Measurements from ENCODE around the gene GATA5. TPM values are rescaled to one million over a fixed set of nuclear protein-coding genes. Genes with fewer than 3 reads are reported as not detected.

The GATA5 gene
- total and polyA plus RNA-seq, 10 of the 15 experiments (the other 5 are each of a cell fraction or from before 2014, with no cell fraction given): not detected

GRCh38 chr20:62446888-62447869 is 28.6 kb downstream of the GATA5 start (continued):
- TF ChIP-seq BCL3 (IDR thresholded peaks at IDR 0.05; ENCODE audit: borderline replicate concordance, insufficient read depth, low read depth, low read length, poor library complexity, severe bottlenecking) (no peak), PBX3 (IDR thresholded peaks at IDR 0.05; ENCODE audit: insufficient replicate concordance, low read depth, low read length) (no peak), E2F4 (IDR thresholded peaks at IDR 0.05; ENCODE audit: low read depth, low read length) (no peak), BCL11A (IDR thresholded peaks at IDR 0.05; ENCODE audit: low read depth, low read length) (no peak), HDAC6 (IDR thresholded peaks at IDR 0.05; ENCODE audit: unreplicated experiment) (no peak), FOXM1 (IDR thresholded peaks at IDR 0.05; ENCODE audit: low read depth, low read length) (no peak), JUND (IDR thresholded peaks at IDR 0.05; ENCODE audit: low read depth, low read length) (no peak)
